ENCODE results near the gene VSTM4. TPM values are rescaled to one million over a fixed set of nuclear protein-coding genes. Genes with fewer than 3 reads are reported as not detected.

VSTM4 gene
- total and polyA plus RNA-seq, 2 of the 4 experiments (the other 2 are of a cell fraction): 2.4 to 2.9 TPM

DNA sequence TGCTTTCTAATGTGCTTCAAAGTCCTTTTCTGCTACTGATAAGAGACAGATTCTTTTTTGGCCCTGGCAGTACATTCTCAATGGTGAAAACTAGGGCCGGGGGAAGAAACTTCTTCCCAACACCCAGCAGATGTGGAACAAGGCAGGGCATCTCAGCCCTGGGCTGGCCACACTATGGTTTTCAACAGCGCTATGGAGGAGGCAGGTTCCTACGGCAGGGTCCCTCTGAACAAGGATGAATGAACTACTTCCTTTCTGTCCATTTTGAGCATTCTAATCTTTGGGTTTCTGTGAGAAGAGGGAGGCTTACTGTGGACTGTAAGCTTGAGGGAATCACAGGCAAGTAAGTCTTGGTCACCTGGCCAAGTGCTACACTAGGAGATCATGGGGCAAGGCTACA, 78.7 kb downstream of the VSTM4 start:
- H3K79me1 ChIP-seq (ENCODE audit: low read depth in 1 of 2, low read length in 2 of 2): no peaks in the 10 kb centered on the region
- no peak for ATAC-seq (ENCODE audit: low read depth)
- H3K4ac ChIP-seq (ENCODE audit: low read depth, low read length): no peak overlapping the region
- H4K5ac ChIP-seq (ENCODE audit: low read depth, low read length): no peak overlapping the region
- H3K4me2 ChIP-seq (ENCODE audit: low read depth, low read length): no peak overlapping the region
- no peak overlapping the region for H3K4me3 ChIP-seq (ENCODE audit: insufficient read depth, low read depth, low read length)
- intact Hi-C loops (cut with micrococcal nuclease) (no loop called here), in situ Hi-C loops (cut with MboI; ENCODE audit: low sequenced_read_pairs) (no loop called here), dilution Hi-C loops (cut with HindIII; ENCODE audit: low sequenced_read_pairs, unreplicated experiment) (no loop called here)
- H3K9me3 ChIP-seq (ENCODE audit: control insufficient read depth, insufficient read depth, low read length): no peaks in the 10 kb centered on the region
- no peak overlapping the region for H3K9ac ChIP-seq (ENCODE audit: low read depth, low read length)
- H4K8ac ChIP-seq (ENCODE audit: low read depth in 2 of 2, low read length in 2 of 2): no peak overlapping the region
- no peak for DNase-seq
- ChIA-PET POLR2A (ENCODE audit: unreplicated experiment) (interaction anchor here (0.6 kb wide), 1 partner anchor 242 kb away, joined by 4 read pairs; no protein-coding TSS in a partner anchor), CTCF (no interaction called here)
- WGBS, 2 experiments (ENCODE audit: extremely low coverage in 2 of 2, insufficient read length in 1 of 2): no CpG with 5 or more reads among the region's 3 CpGs
- H3K56ac ChIP-seq (ENCODE audit: extremely low read depth, insufficient read depth, low read length): no peak overlapping the region
- peak overlapping the region; percentile 66 for H2AK9ac ChIP-seq (replicated peaks; ENCODE audit: low read depth, low read length, poor library complexity)
- no peak overlapping the region for H2AK5ac ChIP-seq (ENCODE audit: low read depth, low read length)
- no peak overlapping the region for H3K27ac ChIP-seq (ENCODE audit: insufficient read depth, low read length)
- H4K91ac ChIP-seq (ENCODE audit: insufficient read depth, low read depth, low read length): no peak overlapping the region
- H2BK15ac ChIP-seq (ENCODE audit: low read depth, low read length): no peak overlapping the region
- no TSS peak for BruUV-seq (replicated peaks)
- H2BK20ac ChIP-seq (ENCODE audit: low read depth, low read length): no peak overlapping the region
- H2BK120ac ChIP-seq (ENCODE audit: low read depth, low read length): no peak overlapping the region
- no peak overlapping the region for H3K14ac ChIP-seq (replicated peaks; ENCODE audit: low read depth, low read length)
- no peak overlapping the region for H2AFZ ChIP-seq (replicated peaks; ENCODE audit: low read length, poor library complexity)
- TF ChIP-seq, protein P1, sequence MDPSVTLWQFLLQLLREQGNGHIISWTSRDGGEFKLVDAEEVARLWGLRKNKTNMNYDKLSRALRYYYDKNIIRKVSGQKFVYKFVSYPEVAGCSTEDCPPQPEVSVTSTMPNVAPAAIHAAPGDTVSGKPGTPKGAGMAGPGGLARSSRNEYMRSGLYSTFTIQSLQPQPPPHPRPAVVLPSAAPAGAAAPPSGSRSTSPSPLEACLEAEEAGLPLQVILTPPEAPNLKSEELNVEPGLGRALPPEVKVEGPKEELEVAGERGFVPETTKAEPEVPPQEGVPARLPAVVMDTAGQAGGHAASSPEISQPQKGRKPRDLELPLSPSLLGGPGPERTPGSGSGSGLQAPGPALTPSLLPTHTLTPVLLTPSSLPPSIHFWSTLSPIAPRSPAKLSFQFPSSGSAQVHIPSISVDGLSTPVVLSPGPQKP (IDR thresholded peaks at IDR 0.05; ENCODE audit: borderline replicate concordance, low read depth, low read length): no peak
- TF ChIP-seq FOS (IDR thresholded peaks at IDR 0.05; ENCODE audit: low read depth, low read length): no peak
- TF ChIP-seq MXI1 (IDR thresholded peaks at IDR 0.05; ENCODE audit: borderline replicate concordance, low read depth, low read length): no peak
- TF ChIP-seq, protein P2, sequence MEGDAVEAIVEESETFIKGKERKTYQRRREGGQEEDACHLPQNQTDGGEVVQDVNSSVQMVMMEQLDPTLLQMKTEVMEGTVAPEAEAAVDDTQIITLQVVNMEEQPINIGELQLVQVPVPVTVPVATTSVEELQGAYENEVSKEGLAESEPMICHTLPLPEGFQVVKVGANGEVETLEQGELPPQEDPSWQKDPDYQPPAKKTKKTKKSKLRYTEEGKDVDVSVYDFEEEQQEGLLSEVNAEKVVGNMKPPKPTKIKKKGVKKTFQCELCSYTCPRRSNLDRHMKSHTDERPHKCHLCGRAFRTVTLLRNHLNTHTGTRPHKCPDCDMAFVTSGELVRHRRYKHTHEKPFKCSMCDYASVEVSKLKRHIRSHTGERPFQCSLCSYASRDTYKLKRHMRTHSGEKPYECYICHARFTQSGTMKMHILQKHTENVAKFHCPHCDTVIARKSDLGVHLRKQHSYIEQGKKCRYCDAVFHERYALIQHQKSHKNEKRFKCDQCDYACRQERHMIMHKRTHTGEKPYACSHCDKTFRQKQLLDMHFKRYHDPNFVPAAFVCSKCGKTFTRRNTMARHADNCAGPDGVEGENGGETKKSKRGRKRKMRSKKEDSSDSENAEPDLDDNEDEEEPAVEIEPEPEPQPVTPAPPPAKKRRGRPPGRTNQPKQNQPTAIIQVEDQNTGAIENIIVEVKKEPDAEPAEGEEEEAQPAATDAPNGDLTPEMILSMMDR (conservative IDR thresholded peaks at IDR 0.05; ENCODE audit: low read depth, low read length): no peak
- TF ChIP-seq MAFK (IDR thresholded peaks at IDR 0.05; ENCODE audit: low read depth, low read length): no peak
- TF ChIP-seq RAD21 (IDR thresholded peaks at IDR 0.05; ENCODE audit: low read length): no peak
- TF ChIP-seq RFX5 (IDR thresholded peaks at IDR 0.05; ENCODE audit: low read depth, low read length): no peak
- H2BK5ac ChIP-seq (ENCODE audit: low read depth, low read length, poor library complexity, severe bottlenecking): no peak overlapping the region
- H3K27me3 ChIP-seq (ENCODE audit: control insufficient read depth, insufficient read depth, low read length): no peaks in the 10 kb centered on the region
- no peak overlapping the region for H3K18ac ChIP-seq (ENCODE audit: low read depth, low read length)
- no peaks in the 10 kb centered on the region for H4K20me1 ChIP-seq (ENCODE audit: insufficient read depth, low read length)
- no peak overlapping the region for H3K23ac ChIP-seq (ENCODE audit: low read depth, low read length)
- H3K4me1 ChIP-seq (ENCODE audit: control insufficient read depth, insufficient read depth, low read length): no peaks in the 10 kb centered on the region
- H3K36me3 ChIP-seq (ENCODE audit: control insufficient read depth, insufficient read depth, low read length): peaks cover 10% of the 10 kb centered on the region; the same call in 1 of the 2 replicates
- peaks cover 5% of the 10 kb centered on the region; the same call in 1 of the 2 replicates for H3K9me1 ChIP-seq (ENCODE audit: insufficient read depth, low read length)
